GM12874 (cell line): ENCODE data around the gene BTBD9.

Experiments
- TF ChIP-seq, protein P1 (sequence below): IDR thresholded peaks from 2 replicates; pipeline ENCODE4 v1.5.1; 2011; ENCODE audit warnings: low read depth, mild to moderate bottlenecking, control low read depth, low read length, moderate library complexity; ENCODE audit not compliant: insufficient read depth

BTBD9 gene

DNA sequence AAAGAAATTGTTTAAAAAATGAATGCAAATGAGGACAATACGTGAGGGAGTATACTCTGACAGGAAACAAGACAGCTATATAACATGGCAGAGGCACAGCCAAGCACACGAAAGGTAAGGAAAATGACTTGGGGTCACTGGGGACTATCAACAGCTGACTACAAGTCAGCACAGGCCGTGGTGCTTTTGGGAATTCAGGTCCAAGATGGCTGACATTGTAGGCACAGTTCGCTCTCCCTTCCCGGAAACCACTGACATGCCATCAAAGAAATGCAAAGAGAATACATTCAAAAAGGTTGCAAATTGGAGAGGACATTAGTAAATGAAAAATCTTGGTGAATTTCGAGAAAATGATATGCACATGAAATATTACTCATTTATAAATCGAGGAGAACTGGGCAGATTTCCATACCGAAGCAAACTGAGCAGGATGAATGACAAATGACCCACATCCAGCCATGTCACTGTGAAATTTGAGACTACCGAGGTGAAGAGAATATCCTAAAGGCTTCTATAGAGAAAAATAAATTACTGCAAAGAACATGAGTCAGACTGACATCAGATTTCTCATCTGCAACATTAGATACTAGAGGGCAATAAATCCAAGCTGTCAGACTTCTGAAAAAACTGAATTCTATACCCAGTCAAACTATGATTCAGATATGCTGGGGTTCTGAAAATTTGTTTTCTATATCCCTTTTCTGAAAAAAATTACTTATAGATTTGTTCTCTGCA is 391.1 kb downstream of the BTBD9 start:
- TF ChIP-seq, protein P1, sequence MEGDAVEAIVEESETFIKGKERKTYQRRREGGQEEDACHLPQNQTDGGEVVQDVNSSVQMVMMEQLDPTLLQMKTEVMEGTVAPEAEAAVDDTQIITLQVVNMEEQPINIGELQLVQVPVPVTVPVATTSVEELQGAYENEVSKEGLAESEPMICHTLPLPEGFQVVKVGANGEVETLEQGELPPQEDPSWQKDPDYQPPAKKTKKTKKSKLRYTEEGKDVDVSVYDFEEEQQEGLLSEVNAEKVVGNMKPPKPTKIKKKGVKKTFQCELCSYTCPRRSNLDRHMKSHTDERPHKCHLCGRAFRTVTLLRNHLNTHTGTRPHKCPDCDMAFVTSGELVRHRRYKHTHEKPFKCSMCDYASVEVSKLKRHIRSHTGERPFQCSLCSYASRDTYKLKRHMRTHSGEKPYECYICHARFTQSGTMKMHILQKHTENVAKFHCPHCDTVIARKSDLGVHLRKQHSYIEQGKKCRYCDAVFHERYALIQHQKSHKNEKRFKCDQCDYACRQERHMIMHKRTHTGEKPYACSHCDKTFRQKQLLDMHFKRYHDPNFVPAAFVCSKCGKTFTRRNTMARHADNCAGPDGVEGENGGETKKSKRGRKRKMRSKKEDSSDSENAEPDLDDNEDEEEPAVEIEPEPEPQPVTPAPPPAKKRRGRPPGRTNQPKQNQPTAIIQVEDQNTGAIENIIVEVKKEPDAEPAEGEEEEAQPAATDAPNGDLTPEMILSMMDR, result no peak

DNA sequence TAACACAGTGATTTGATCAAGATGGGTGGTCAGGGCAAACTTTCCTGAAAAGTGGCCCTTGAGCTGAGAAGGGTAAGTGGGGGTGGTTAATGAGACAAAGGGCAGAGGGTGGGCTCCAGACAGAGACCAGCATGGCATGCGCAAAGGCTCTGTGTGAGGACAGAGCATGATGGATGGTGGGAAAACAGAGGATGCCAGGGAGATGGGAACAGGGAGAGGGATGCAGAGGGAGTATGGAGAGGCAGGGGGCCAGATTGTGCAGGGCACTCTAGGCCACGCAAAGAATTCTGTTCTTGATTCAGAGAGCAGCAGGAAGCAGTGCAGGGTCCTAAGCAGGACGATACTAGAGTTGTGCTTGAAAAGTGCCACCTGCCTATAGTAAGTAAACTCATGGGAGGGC is 394.4 kb downstream of the BTBD9 start:
- TF ChIP-seq, protein P1, result no peak

DNA sequence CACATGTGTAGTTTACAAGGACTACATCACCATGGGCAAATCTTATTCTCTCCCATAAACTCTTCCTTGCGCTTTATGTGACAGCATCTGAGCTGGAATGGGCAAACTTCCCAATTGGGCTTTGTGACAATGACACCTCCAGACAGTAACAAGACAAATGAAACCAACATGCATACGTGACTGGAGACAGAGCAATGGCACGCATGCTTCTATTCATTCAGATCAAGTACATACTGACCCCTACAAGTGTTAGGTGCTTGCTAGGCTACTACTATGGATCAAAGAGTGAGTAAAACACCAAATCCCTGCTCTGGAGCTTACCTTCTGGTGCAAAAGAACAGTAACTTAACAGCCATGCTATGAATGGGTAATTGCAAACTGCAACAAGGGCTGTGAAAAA is 394.9 kb downstream of the BTBD9 start:
- TF ChIP-seq, protein P1, result no peak

DNA sequence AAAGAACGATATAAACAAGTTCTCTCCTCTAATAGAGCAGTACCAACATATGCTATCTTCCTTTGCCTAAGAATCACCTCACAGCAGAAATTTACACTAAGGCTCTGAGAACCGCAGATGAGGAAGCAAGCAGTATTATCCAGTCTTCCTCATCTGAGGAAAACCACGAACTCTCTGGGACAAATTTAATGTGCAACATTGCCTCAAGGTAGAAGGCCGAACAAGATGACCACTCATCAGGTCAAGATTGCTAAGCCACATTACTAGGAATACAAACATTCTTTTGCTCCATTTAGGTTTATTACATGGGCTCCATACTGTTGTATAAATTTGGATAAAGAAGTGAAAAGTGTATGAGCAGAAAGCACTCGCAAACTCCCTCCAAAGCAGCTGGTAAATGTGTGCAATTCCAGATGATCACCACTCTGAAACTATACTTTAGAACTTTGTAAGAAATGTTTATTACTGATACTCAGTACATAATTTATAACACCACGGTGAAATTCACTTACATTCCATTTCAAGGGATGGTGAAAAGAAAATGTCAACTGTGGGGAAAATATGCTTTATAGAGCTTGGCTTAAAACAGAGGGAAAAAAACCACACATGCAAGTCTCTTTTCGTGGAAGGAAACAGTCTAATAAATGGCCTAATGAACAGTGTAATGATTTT is 398.4 kb downstream of the BTBD9 start:
- TF ChIP-seq, protein P1, result no peak

DNA sequence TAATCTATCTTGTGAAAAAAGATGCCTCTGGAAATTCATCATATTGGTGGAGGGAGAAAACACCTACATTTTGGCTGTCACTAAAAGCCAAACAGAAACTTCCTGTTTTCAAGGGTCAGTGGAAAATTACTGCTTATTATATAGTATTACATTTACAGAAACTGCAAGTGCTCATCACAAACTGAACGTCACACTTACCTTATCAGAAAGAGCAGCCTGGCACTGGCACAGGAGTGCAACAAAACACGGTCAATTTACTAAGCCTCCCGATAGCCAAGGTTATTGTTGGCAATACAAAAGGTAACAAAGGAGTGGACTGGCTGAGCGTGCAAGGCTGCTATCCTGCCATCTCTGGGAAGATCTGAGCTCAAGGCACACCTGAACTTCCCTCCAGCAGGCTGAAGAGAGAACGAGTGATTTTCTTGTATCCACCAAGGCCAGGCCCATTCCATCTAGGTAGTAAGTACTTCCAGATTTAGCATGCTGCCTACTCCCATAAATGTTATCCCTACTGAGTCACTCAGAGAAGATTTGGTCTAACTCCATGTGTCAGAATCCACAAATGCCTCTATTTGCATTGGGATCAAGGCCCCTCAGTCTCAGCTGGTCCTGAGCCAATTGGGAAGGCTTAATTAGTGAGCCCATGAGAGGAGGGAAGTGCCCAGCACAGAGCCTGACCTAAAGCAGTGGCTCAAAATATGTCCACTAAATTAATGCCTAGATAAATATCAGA is 399.8 kb downstream of the BTBD9 start:
- TF ChIP-seq, protein P1, result no peak

DNA sequence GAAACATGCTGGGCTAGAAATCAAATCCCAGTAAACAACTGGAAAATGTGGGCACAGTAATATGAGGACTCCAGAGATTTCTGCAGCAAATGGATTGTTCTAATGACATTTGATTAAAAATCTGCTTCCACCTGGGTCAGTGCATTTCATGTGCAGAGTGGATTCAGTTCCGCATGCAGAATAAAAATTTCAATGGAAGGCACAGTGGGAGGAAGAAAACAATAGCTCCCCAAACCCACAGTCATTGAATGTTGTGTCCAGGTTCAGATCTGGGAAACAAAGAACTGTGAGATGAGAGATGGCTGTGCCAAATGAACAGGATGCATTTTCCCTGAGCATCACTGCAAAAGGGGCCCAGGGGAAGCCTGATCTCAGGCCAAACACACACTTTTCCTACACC is 403.1 kb downstream of the BTBD9 start:
- TF ChIP-seq, protein P1, result no peak

DNA sequence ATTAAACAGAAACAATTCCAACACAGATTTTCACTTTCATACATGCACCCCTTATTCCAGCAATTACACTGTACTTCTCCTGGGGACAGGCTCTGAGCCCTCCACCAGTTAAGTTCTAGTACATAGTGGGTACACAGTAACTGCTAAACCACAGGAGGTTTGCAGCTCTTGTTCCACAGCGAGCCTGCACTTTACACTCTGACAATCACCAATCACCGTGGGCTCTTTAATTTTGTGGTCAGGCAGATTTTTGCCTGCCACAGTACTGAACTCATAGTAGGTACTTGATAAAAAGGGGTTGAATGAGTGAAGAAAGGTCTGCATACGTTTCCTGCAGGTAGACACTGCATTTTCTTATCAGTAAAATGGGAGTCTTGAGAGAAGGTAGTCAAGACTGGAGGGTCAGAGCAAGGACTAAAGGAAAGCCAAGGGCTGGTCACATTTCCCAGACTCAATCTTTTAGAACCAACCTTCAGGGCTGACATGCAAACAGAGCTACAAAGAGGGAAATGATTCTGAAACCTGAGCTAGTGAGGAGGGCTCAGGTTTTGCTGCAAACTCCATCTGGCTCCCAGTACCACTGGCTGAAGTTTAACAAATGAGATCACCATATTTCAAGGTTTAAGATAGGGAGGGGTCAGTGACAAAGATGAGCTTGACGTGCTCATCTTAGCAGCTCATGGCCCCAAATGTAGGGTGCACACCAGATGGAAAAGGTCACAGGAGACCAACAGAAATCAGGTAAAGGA is 404.6 kb downstream of the BTBD9 start:
- TF ChIP-seq, protein P1, result no peak
